ENCODE data around the gene AKTIP.

DNA sequence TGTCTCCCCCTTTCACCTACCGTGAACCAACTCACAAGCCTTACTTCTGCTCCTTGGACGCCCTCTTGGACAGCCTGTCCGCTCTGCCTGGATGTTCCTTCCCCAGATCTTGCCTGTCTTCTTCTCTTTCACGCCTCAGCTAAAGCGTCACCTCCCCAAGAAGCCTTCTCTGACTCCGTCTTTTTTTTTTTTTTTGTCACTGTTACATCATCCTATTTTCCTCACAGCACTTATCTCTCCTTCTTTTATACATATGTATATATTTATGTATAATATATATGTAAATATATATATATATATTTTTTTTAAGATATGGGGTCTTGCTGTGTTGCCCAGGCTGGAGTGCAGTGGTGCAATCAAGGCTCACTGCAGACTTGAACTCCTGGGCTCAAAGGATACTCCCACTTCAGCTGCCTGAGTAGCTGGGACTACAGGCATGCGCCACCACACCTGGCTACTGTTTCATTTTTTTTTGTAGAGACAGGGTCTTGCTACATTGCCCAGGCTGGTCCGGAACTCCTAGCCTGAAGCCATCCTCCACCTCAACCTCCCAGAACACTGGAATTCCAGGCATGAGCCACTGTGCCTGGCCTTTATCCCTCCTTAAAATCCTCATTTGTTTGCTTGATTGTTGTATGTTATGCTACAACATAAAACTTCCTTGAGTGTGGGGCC lies 16.5 kb upstream of the AKTIP start:
- TF ChIP-seq CTCF (IDR thresholded peaks at IDR 0.05) = no peak
- TF ChIP-seq POLR2A (IDR thresholded peaks at IDR 0.05) = no peak
